Psoas muscle (tissue), 8 donors: ENCODE measurements around the gene CDC16. TPM values are rescaled to one million over a fixed set of nuclear protein-coding genes. Genes with fewer than 3 reads are reported as not detected.

Source experiments
- ATAC-seq, 4 donors: fragments of 200-7000 bp; cut with Tn5 transposase; one replicate each; pipeline ENCODE4 v1.9.1; 2020; ENCODE audit warnings: moderate library complexity in 3 of 4, mild to moderate bottlenecking in 2 of 4
- DNase-seq, 2 donors: peaks; one replicate each; pipeline ENCODE4 v3.0.0-alpha.2; 2020
- H3K27ac ChIP-seq: fragments of 200-600 bp; one replicate; pipeline ENCODE4 v1.8.0; 2022
- H3K27me3 ChIP-seq, 3 donors: fragments of 200-600 bp in 1 of 3; one replicate each; pipeline versions ENCODE4 v1.6.1 to v1.8.0; 2013 to 2022; ENCODE audit warnings: low read length in 2 of 3, mild to moderate bottlenecking in 2 of 3, moderate library complexity in 1 of 3; ENCODE audit not compliant: insufficient read depth in 3 of 3
- H3K36me3 ChIP-seq, 2 donors: fragments of 200-600 bp in 1 of 2; one replicate each; pipeline versions ENCODE4 v1.6.1 to v1.8.0; 2013 to 2022; ENCODE audit warnings: low read depth in 1 of 2, mild to moderate bottlenecking in 1 of 2, moderate library complexity in 1 of 2; ENCODE audit not compliant: insufficient read depth in 1 of 2
- H3K4me1 ChIP-seq: fragments of 200-600 bp; one replicate; pipeline ENCODE4 v1.8.0; 2022
- H3K4me3 ChIP-seq: fragments of 200-600 bp; one replicate; pipeline ENCODE4 v1.8.0; 2022; ENCODE audit warnings: mild to moderate bottlenecking
- H3K9me3 ChIP-seq: fragments of 200-600 bp; one replicate; pipeline ENCODE4 v1.8.0; 2022
- WGBS, 3 donors: extraction: QIAGEN DNeasy Blood & Tissue Kit; methylation state at CpG; one replicate each; pipeline versions ENCODE4 v1.1.6 to v1.1.7; 2013; 5-methylcytosine and 5-hydroxymethylcytosine counted together
- intact Hi-C, 2 donors: fragments of 100-400 bp; cut with DNase I; formaldehyde crosslinking; loops; one replicate each; pipeline versions ENCODE4 v1.11.0 to v1.14.2; 2022
- polyA plus RNA-seq, 3 donors: library from polyadenylated mRNA; stranded (reverse); fragments of 200-250 nt; gene quantifications; one replicate each; pipeline ENCODE4 v1.2.3, GENCODE V29; 2013
- total RNA-seq, 4 donors: library from RNA; stranded (reverse); fragmentation: NEBNext Ultra II Directional in 2 of 4; extraction: Animal tissue kit (Norgen Biotek cat#: 25700) in 2 of 4; gene quantifications; one replicate each; pipeline versions ENCODE4 v1.2.1 to v1.2.4, GENCODE V29; 2021 to 2023
- TF ChIP-seq, protein P1 (sequence below): fragments of 200-600 bp; IDR thresholded peaks from one replicate; pipeline ENCODE4 v1.8.0; 2022; ENCODE audit warnings: antibody characterized with exemption
- donor health status: healthy with polysubstance abuse.
- donor health status: DM: no; HTN: no; CAD: no; lungs with moderate emphysema.
- donor health status: Bipolar disorder and iron deficiency.
- donor health status: healthy.
- donor health status: DM: yes; HTN: yes; CAD: no.
- donor health status: DM: no; HTN: no; CAD: no.
- donor health status: DM: no; HTN: no; CAD: no.
- donor health status: DM: yes; HTN: yes; CAD: no.

Gene CDC16
- total and polyA plus RNA-seq, 7 donors: 29.6 to 59.6 (median 41.7) TPM

DNA sequence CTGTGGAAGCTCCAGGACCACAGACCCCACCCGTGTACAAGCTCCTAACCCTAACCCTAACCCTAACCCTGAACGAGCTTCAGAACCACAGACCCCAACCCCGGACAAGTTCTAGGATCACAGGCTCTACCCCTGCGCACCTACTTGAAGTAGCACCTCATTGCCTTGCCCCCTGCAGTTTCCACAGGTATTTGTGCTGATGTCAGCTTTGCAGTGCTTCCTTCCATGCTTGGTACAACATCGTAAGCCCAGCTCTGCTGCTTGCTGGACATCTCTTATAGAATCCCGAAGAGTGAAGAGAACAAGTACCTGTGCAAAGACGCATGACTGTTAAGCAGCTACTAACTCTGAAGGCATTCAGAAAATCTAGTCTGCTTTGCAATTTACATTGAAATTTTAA, 20.7 kb upstream of the CDC16 start:
- 88 to 91% (median 89%) methylated on average over 7 of the region's 7 CpGs for WGBS, 3 donors
- TF ChIP-seq, protein P1, sequence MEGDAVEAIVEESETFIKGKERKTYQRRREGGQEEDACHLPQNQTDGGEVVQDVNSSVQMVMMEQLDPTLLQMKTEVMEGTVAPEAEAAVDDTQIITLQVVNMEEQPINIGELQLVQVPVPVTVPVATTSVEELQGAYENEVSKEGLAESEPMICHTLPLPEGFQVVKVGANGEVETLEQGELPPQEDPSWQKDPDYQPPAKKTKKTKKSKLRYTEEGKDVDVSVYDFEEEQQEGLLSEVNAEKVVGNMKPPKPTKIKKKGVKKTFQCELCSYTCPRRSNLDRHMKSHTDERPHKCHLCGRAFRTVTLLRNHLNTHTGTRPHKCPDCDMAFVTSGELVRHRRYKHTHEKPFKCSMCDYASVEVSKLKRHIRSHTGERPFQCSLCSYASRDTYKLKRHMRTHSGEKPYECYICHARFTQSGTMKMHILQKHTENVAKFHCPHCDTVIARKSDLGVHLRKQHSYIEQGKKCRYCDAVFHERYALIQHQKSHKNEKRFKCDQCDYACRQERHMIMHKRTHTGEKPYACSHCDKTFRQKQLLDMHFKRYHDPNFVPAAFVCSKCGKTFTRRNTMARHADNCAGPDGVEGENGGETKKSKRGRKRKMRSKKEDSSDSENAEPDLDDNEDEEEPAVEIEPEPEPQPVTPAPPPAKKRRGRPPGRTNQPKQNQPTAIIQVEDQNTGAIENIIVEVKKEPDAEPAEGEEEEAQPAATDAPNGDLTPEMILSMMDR: no peak
- Histone ChIP-seq H3K9me3 (no peaks in the 10 kb centered on the region), H3K27ac (no peak overlapping the region), H3K27me3 (peaks cover 0 to 19% (median 0%) of the 10 kb centered on the region in 3 donors), H3K4me3 (no peak overlapping the region), H3K36me3 (no peaks in the 10 kb centered on the region), H3K4me1 (no peaks in the 10 kb centered on the region)
- DNase-seq (no peak), ATAC-seq (no peak)
- intact Hi-C loops: no loop called here

DNA sequence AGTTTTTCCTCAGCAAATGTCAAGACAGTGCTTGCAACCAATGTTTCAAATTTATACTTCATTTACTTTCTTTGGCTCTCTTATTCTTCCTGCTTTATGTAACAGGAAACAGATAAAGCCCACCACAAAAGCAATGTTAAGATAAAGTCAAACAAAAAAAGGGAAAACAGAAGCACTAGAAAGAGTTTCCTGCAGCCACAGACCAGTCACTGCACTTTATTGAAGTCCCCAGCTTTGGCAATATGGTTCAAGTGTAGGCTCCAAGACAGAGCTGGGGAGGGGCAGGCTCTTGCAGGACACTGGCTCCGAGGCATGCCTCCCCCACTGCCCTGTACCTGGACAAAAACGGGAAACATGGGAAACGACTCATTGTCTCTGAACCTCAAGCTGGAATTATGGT, 15.3 kb upstream of the CDC16 start:
- TF ChIP-seq, protein P1: no peak
- 56 to 76% (median 63%) methylated on average over 3 of the region's 3 CpGs for WGBS, 3 donors
- no peak for ATAC-seq
- Histone ChIP-seq H3K27ac (no peak overlapping the region), H3K4me1 (peaks cover 3% of the 10 kb centered on the region), H3K27me3 (no peaks in the 10 kb centered on the region), H3K36me3 (no peaks in the 10 kb centered on the region), H3K4me3 (no peak overlapping the region), H3K9me3 (no peaks in the 10 kb centered on the region)
- intact Hi-C loops: no loop called here
- DNase-seq: no peak

DNA sequence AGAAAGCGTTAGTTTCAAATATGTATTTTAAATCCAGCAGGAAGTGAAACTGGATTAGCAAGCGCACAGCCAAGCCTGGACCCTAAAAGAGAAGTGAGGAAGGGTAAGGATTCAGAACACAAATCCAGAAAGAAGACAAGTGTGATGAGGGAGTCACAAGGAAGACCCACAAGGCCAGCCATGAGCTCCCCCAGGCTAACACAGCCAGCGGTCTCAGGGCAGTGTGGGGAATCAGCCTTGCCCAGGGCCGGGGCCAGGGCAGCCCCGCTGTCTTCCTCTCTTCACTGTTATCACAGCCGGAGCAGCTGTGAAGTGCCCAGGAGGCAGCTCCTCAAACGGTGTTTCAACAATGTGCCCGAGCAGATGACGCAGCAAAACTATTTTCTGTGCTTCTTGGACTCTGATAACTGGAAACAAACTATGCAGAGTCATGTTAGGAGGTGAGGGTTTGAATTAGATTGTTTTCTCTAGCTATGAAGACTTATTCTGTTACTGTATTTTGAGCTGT, 12.2 kb upstream of the CDC16 start:
- Histone ChIP-seq H3K27ac (no peak overlapping the region), H3K27me3 (no peaks in the 10 kb centered on the region), H3K36me3 (no peaks in the 10 kb centered on the region), H3K4me1 (peaks cover 3% of the 10 kb centered on the region), H3K4me3 (no peak overlapping the region), H3K9me3 (no peaks in the 10 kb centered on the region)
- peak in 1 of 4 donors; percentile 20 for ATAC-seq
- intact Hi-C loops: no loop called here
- 56 to 63% (median 62%) methylated on average over 9 of the region's 9 CpGs for WGBS, 3 donors
- TF ChIP-seq, protein P1: no peak
- no peak for DNase-seq

DNA sequence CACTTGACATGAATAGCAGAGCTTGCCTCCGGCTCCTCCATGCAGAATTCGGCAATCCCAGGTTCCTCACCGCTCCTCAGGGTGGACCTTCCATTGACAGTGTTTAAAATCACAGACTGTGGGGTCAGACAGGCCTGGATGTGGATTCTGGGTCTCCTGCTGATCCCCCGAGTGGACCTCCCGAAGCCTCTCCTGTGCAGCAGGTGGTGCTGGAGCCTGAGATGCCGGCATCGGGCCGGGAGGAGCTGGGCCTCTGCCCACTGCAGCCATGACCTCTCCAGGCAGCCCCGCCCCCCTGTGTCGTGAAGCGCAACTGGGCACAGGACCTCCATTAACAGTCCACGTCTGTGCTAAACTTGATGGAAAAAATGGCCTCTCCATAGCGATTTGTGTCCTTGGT, 10.5 kb upstream of the CDC16 start:
- Histone ChIP-seq H3K9me3 (no peaks in the 10 kb centered on the region), H3K36me3 (no peaks in the 10 kb centered on the region), H3K4me1 (peaks cover 3% of the 10 kb centered on the region), H3K4me3 (no peak overlapping the region), H3K27ac (no peak overlapping the region), H3K27me3 (peaks cover 0 to 10% (median 2%) of the 10 kb centered on the region in 3 donors)
- DNase-seq (no peak), ATAC-seq (no peak)
- intact Hi-C loops: no loop called here
- 87 to 92% (median 89%) methylated on average over 13 of the region's 13 CpGs for WGBS, 3 donors
- TF ChIP-seq, protein P1: no peak

- H3K4me1 ChIP-seq: peaks cover 3% of the 10 kb centered on the region
- H3K36me3 ChIP-seq: no peaks in the 10 kb centered on the region
- DNase-seq (no peak), ATAC-seq (no peak)
- no peak overlapping the region for H3K27ac ChIP-seq
- TF ChIP-seq, protein P1: no peak
- H3K4me3 ChIP-seq: no peak overlapping the region
- 58 to 65% (median 62%) methylated on average over 7 to 8 of the region's 8 CpGs for WGBS, 3 donors
- peaks cover 0 to 20% (median 2%) of the 10 kb centered on the region in 3 donors for H3K27me3 ChIP-seq
- no peaks in the 10 kb centered on the region for H3K9me3 ChIP-seq
- intact Hi-C loops: loop anchor here (1.0 to 5.0 kb wide), 6 partner anchors 188 to 409 kb away; no protein-coding TSS in a partner anchor
These were observed 9.1 kb upstream of the CDC16 start for GRCh38 chr13:114225610-114226009.
